Muscle of leg (tissue), 11 donors: ENCODE results near the gene NID1. TPM values are rescaled to one million over a fixed set of nuclear protein-coding genes. Genes with fewer than 3 reads are reported as not detected.
A peak's percentile ranks its signal among the peaks of the same experiment; 100 is the strongest.

ENCODE experiments used
- DNase-seq: peaks from one replicate; pipeline ENCODE4 v3.0.0; 2013
- H3K27ac ChIP-seq: one replicate; pipeline ENCODE4 v1.5.1; 2013; ENCODE audit warnings: mild to moderate bottlenecking, low read length, control low read depth
- H3K27me3 ChIP-seq: one replicate; pipeline ENCODE4 v1.6.1; 2013; ENCODE audit warnings: low read length; ENCODE audit not compliant: control insufficient read depth, insufficient read depth
- H3K36me3 ChIP-seq: one replicate; pipeline ENCODE4 v1.6.1; 2013; ENCODE audit warnings: low read length; ENCODE audit not compliant: control insufficient read depth, insufficient read depth
- H3K4me1 ChIP-seq: one replicate; pipeline ENCODE4 v1.6.1; 2013; ENCODE audit warnings: low read length; ENCODE audit not compliant: control insufficient read depth, insufficient read depth
- H3K4me3 ChIP-seq: one replicate; pipeline ENCODE4 v1.5.1; 2013; ENCODE audit warnings: low read length, control low read depth
- H3K9me3 ChIP-seq: replicated peaks from 2 replicates; pipeline ENCODE4 v1.6.1; 2013; ENCODE audit warnings: low read depth, low read length; ENCODE audit not compliant: control insufficient read depth
- WGBS: methylation state at CpG from one replicate; pipeline ENCODE4 v1.1.5; 2013; ENCODE audit warnings: missing lambda C conversion rate; ENCODE audit not compliant: insufficient coverage; 5-methylcytosine and 5-hydroxymethylcytosine counted together
- polyA plus RNA-seq, 8 donors: library from polyadenylated mRNA; unstranded; fragments of 120-200 nt; gene quantifications; one replicate each; pipeline versions ENCODE4 v1.2.1 to v1.2.3, GENCODE V29; 2013; ENCODE audit warnings: inconsistent platforms in 1 of 8, low replicate concordance in 1 of 8; ENCODE audit not compliant: insufficient read length in 8 of 8, insufficient read depth in 1 of 8
- total RNA-seq: library from RNA; stranded (reverse); fragments of 120-200 nt; gene quantifications from one replicate; pipeline ENCODE4 v1.2.4, GENCODE V29; 2013

Gene NID1
- total and polyA plus RNA-seq, 9 donors, result 92.3 to 323 (median 246) TPM

- Histone ChIP-seq H3K36me3 (no peaks in the 10 kb centered on the region), H3K9me3 (peaks cover 4% of the 10 kb centered on the region), H3K27ac (no peak overlapping the region), H3K4me3 (no peak overlapping the region), H3K27me3 (no peaks in the 10 kb centered on the region), H3K4me1 (peaks cover 18% of the 10 kb centered on the region)
- no peak for DNase-seq
- WGBS, result no CpG with 5 or more reads among the region's 3 CpGs
These were observed 31.0 kb upstream of the NID1 start for GRCh38 chr1:236095705-236096520.

- Histone ChIP-seq H3K27ac (no peak overlapping the region), H3K36me3 (no peaks in the 10 kb centered on the region), H3K4me1 (peaks cover 4% of the 10 kb centered on the region), H3K9me3 (peaks cover 4% of the 10 kb centered on the region), H3K27me3 (no peaks in the 10 kb centered on the region), H3K4me3 (no peak overlapping the region)
- DNase-seq, result no peak
- 92% methylated on average over 2 of the region's 5 CpGs for WGBS
These were observed 28.0 kb upstream of the NID1 start for GRCh38 chr1:236092899-236093298.

- peaks cover under 1% of the 10 kb centered on the region for H3K9me3 ChIP-seq
- DNase-seq, result no peak
- H3K36me3 ChIP-seq, result no peaks in the 10 kb centered on the region
- no peak overlapping the region for H3K4me3 ChIP-seq
- no peaks in the 10 kb centered on the region for H3K27me3 ChIP-seq
- H3K27ac ChIP-seq, result no peak overlapping the region
- peaks cover 6% of the 10 kb centered on the region for H3K4me1 ChIP-seq
- no CpG with 5 or more reads among the region's 5 CpGs for WGBS
These were observed 27.0 kb upstream of the NID1 start for GRCh38 chr1:236091933-236092318.

- no peaks in the 10 kb centered on the region for H3K36me3 ChIP-seq
- WGBS, result 48% methylated on average over 3 of the region's 5 CpGs
- no peaks in the 10 kb centered on the region for H3K9me3 ChIP-seq
- H3K27me3 ChIP-seq, result no peaks in the 10 kb centered on the region
- no peak for DNase-seq
- no peak overlapping the region for H3K4me3 ChIP-seq
- H3K27ac ChIP-seq, result no peak overlapping the region
- H3K4me1 ChIP-seq, result peaks cover 9% of the 10 kb centered on the region
These were observed 25.9 kb upstream of the NID1 start for GRCh38 chr1:236090741-236091147.

- Histone ChIP-seq H3K4me3 (no peak overlapping the region), H3K4me1 (peaks cover 9% of the 10 kb centered on the region), H3K36me3 (no peaks in the 10 kb centered on the region), H3K27me3 (no peaks in the 10 kb centered on the region), H3K9me3 (no peaks in the 10 kb centered on the region), H3K27ac (no peak overlapping the region)
- DNase-seq, result no peak
- WGBS, result 93% methylated on average over 5 of the region's 12 CpGs
These were observed 24.3 kb upstream of the NID1 start for GRCh38 chr1:236089046-236089773.

- no peak for DNase-seq
- WGBS, result 79% methylated on average over 3 of the region's 7 CpGs
- Histone ChIP-seq H3K9me3 (no peaks in the 10 kb centered on the region), H3K4me1 (peaks cover 7% of the 10 kb centered on the region), H3K27me3 (no peaks in the 10 kb centered on the region), H3K36me3 (no peaks in the 10 kb centered on the region), H3K27ac (no peak overlapping the region), H3K4me3 (no peak overlapping the region)
These were observed 21.6 kb upstream of the NID1 start for GRCh38 chr1:236086537-236086936.

- Histone ChIP-seq H3K27me3 (no peaks in the 10 kb centered on the region), H3K4me3 (no peak overlapping the region), H3K27ac (no peak overlapping the region), H3K4me1 (peaks cover 6% of the 10 kb centered on the region), H3K36me3 (no peaks in the 10 kb centered on the region), H3K9me3 (no peaks in the 10 kb centered on the region)
- WGBS, result 84% methylated on average over 6 of the region's 6 CpGs
- no peak for DNase-seq
These were observed 20.8 kb upstream of the NID1 start for GRCh38 chr1:236085545-236086159.

GRCh38 chr1:236084386-236084730 lies 19.5 kb upstream of the NID1 start:
- WGBS, result 100% methylated on average over 2 of the region's 3 CpGs
- Histone ChIP-seq H3K27me3 (no peaks in the 10 kb centered on the region), H3K36me3 (no peaks in the 10 kb centered on the region), H3K4me1 (peaks cover 6% of the 10 kb centered on the region), H3K4me3 (no peak overlapping the region), H3K9me3 (no peaks in the 10 kb centered on the region), H3K27ac (no peak overlapping the region)
- no peak for DNase-seq

GRCh38 chr1:236083650-236084385 lies 18.9 kb upstream of the NID1 start:
- DNase-seq, result peak; percentile 38
- 0% methylated on average over 1 of the region's 8 CpGs for WGBS
- Histone ChIP-seq H3K27ac (no peak overlapping the region), H3K27me3 (no peaks in the 10 kb centered on the region), H3K36me3 (no peaks in the 10 kb centered on the region), H3K4me3 (no peak overlapping the region), H3K4me1 (peaks cover 6% of the 10 kb centered on the region), H3K9me3 (no peaks in the 10 kb centered on the region)

- Histone ChIP-seq H3K4me3 (no peak overlapping the region), H3K36me3 (no peaks in the 10 kb centered on the region), H3K4me1 (peaks cover 6% of the 10 kb centered on the region), H3K27ac (no peak overlapping the region), H3K9me3 (no peaks in the 10 kb centered on the region), H3K27me3 (no peaks in the 10 kb centered on the region)
- no CpG with 5 or more reads among the region's 4 CpGs for WGBS
- DNase-seq, result no peak
These were observed 17.6 kb upstream of the NID1 start for GRCh38 chr1:236082526-236082925.
